ENCODE data around the gene DOCK11.

DOCK11 gene

GRCh38 chrX:118541482-118541881 lies 45.9 kb downstream of the DOCK11 start:
- TF ChIP-seq CTCF (IDR thresholded peaks at IDR 0.05; ENCODE audit: low read length, missing control alignments), result no peak
- no peak overlapping the region for H3K4me3 ChIP-seq (replicated peaks; ENCODE audit: low read depth, low read length)

GRCh38 chrX:118545510-118545909 lies 49.9 kb downstream of the DOCK11 start:
- no peak for TF ChIP-seq CTCF (IDR thresholded peaks at IDR 0.05; ENCODE audit: low read length, missing control alignments)
- no peak overlapping the region for H3K4me3 ChIP-seq (replicated peaks; ENCODE audit: low read depth, low read length)
- DNase-seq (ENCODE audit: low read depth), result no peak

More at GRCh38 chrX:118541482-118541881, 45.9 kb downstream of the DOCK11 start:
- DNase-seq (ENCODE audit: low read depth), result no peak

GRCh38 chrX:118548841-118549240 lies 53.2 kb downstream of the DOCK11 start:
- H3K4me3 ChIP-seq (replicated peaks; ENCODE audit: low read depth, low read length), result no peak overlapping the region
- DNase-seq (ENCODE audit: low read depth), result no peak
- no peak for TF ChIP-seq CTCF (IDR thresholded peaks at IDR 0.05; ENCODE audit: low read length, missing control alignments)

- no peak for TF ChIP-seq CTCF (IDR thresholded peaks at IDR 0.05; ENCODE audit: low read length, missing control alignments)
- H3K4me3 ChIP-seq (replicated peaks; ENCODE audit: low read depth, low read length), result no peak overlapping the region
- DNase-seq (ENCODE audit: low read depth), result no peak
Observed at GRCh38 chrX:118550792-118551191, 55.2 kb downstream of the DOCK11 start.

- no peak for DNase-seq (ENCODE audit: low read depth)
- H3K4me3 ChIP-seq (replicated peaks; ENCODE audit: low read depth, low read length), result no peak overlapping the region
Observed at GRCh38 chrX:118551426-118551825, 55.8 kb downstream of the DOCK11 start.

GRCh38 chrX:118552121-118552900 lies 56.7 kb downstream of the DOCK11 start:
- no peak overlapping the region for H3K4me3 ChIP-seq (replicated peaks; ENCODE audit: low read depth, low read length)
- DNase-seq (ENCODE audit: low read depth), result peak; percentile 56
- no peak for TF ChIP-seq CTCF (IDR thresholded peaks at IDR 0.05; ENCODE audit: low read length, missing control alignments)

More at GRCh38 chrX:118551426-118551825, 55.8 kb downstream of the DOCK11 start:
- TF ChIP-seq CTCF (IDR thresholded peaks at IDR 0.05; ENCODE audit: low read length, missing control alignments), result no peak

Measured in fibroblast of pulmonary artery (primary cell).